GM21825 (cell line): Measurements from ENCODE around the gene UNC13A.

Source experiments
- ATAC-seq: cut with Tn5 transposase; IDR thresholded peaks from one replicate; pipeline ENCODE4 v1.9.1; 2021; ENCODE audit warnings: mild to moderate bottlenecking, moderate library complexity; ENCODE audit not compliant: unreplicated experiment

UNC13A gene

GRCh38 chr19:17711851-17712250, 23.7 kb upstream of the UNC13A start:
- no peak for ATAC-seq

GRCh38 chr19:17706750-17707181, 18.6 kb upstream of the UNC13A start:
- ATAC-seq: no peak

DNA sequence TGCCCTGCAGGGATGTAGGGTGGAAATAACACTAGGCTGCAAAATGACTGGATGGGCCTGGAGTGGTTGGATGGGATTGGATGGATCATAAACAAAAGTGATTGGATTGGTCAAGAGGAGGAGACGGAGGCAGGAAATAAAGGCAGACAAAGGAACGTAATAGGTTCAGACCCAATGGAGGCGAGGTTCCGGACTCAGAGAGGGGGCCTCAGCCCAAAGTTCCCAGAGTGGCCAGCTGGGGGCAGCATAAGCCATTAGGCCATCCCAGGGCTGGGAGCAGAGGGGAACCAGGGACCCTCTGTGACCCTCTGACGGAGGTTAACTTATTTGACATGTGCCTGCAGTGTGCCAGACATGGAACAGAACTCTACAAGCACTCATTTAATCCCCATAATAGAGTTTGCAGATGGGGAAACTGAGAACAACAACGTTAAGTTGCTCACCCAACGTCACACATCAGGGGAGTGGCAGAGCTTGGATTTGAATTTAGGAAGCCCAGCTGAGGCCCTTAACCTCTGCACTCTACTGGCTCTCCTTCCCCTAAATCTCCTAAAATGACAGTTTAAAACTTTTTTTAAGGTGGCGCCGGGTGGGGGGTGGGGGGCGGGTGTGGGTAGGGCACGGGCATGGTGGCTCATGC, 15.8 kb upstream of the UNC13A start:
- no peak for ATAC-seq

DNA sequence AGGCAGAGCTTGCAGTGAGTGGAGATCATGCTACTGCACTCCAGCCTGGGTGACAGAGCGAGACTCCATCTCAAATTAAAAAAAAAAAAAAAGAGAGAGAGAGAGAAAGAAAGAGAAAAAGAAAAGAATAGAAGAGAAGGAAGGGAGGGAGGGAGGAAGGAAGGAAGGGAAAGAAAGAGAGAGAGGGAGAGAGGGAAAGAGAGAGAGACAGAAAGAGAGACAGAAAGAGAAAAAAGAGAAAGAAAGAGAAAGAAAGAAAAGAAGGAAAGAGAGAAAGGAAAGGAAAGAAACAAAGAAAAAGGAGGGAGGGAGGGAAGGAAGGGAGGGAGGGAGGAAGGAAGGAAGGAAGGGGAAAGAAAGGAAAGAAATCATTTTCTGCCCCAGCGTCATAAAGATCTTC, 7.0 kb upstream of the UNC13A start:
- ATAC-seq: no peak

GRCh38 chr19:17692566-17692965, 4.4 kb upstream of the UNC13A start:
- no peak for ATAC-seq

GRCh38 chr19:17688853-17689595, 870 bp upstream of the UNC13A start:
- ATAC-seq: no peak

- no peak for ATAC-seq
These were observed 855 bp downstream of the UNC13A start for GRCh38 chr19:17687141-17687856.

- no peak for ATAC-seq
These were observed 1.5 kb downstream of the UNC13A start for GRCh38 chr19:17686592-17687024.

GRCh38 chr19:17686023-17686521, 2.1 kb downstream of the UNC13A start:
- no peak for ATAC-seq

GRCh38 chr19:17685451-17686022, 2.6 kb downstream of the UNC13A start:
- no peak for ATAC-seq

DNA sequence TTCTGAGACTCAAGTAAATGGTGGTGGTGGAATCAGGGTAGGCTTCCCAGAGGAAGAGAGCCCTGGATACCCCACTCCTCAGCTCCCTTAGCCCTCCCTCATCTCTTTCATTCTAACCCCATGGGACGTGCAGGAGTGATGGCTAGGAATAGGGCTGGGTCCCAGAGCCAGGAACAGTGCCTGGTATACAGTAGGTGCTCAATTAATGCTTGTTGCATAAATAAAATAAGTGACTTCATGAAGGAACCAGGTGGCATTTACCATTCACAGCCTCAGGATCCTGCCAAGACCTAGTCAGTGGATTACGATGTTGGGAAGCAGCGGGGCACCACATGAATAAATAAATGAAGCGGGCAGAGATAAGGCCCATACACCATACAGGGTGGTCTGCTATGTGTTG, 3.9 kb downstream of the UNC13A start:
- no peak for ATAC-seq

GRCh38 chr19:17683078-17683477, 5.1 kb downstream of the UNC13A start:
- ATAC-seq: no peak

GRCh38 chr19:17682273-17682672, 5.9 kb downstream of the UNC13A start:
- ATAC-seq: no peak

DNA sequence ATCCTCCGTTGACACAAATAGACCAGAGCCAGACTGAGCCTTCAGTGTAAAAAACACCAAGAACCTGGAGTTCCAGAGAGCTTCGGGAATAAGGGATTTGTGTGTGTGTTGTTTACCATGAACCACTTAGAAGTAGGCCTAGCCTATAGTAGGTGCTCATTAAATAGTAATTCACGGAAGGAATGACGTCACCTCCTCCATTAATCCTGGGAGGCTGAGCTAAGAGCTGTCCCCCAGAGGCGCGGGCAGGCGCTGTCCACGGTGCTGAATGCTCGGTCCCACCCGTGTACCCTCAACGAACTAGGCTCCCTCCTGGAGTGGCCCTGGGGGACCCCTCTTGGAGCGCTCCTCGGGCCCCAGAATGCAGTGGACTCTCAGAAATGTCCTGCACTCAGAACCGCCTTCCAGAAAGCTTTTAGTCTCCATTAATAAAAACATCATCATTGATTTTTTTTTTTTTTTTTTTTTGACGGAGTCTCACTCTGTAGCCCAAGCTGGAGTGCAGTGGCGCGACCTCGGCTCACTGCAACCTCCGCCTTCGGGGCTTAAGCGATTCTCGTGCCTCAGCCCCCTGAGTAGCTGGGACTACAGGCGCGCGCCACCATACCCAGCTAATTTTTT, 6.5 kb downstream of the UNC13A start:
- no peak for ATAC-seq

GRCh38 chr19:17680230-17680722, 7.9 kb downstream of the UNC13A start:
- peak; percentile 73 for ATAC-seq

DNA sequence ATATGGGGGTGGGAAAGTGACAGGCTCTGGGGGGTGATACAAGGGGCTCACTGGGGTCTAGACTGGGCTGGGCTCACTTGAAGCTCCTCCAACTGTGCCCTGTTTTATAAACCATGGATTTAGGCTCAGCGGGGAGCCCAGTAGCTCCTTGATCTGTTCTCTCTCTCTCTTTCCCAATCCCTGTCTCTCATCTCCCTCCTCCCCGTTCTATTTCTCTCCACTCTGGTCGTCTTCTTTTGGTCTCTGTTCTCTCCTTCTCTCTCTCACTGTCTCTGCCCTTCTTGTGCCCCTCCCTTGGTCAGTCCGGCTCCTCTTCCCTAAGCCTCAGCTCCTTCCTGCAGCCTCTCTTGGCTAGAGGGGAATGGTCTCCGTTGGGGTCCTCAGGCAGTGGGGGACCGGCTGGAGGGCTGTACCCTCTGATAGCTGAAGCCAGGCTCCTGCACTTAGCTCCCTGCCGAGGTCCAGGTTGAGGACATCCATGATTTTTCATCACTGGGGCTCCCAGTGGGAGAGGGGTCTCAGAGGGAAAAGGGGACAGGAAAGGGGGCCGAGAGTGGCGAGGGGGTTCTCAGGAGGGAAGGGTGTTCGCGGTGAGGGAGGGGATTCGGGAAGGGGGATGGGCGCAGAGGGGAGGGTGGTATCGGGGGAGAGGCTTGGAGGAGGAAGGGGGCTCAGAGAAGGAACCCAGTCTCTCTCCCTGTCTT, 8.5 kb downstream of the UNC13A start:
- no peak for ATAC-seq

DNA sequence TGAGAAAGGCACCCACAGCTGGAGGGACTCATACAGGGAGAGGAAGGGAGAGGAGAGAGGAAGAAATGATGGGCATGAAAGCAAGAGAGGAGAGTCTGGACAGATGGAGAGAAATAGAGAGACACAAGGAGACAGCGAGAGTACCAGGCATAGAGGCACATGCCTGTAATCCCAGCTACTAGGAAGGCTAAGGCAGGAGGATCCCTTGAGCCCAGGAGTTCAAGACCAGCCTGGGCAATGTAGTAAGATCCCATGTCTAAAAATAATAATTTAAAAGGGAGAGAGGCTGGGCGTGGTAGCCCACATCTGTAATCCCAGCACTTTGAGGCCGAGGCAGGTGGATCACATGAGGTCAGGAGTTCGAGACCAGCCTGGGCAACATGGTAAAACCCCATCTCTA, 9.3 kb downstream of the UNC13A start:
- no peak for ATAC-seq

GRCh38 chr19:17677002-17677401, 11.2 kb downstream of the UNC13A start:
- ATAC-seq: no peak

GRCh38 chr19:17676295-17676694, 11.9 kb downstream of the UNC13A start:
- no peak for ATAC-seq
